GM12892 (cell line): Measurements from ENCODE around the gene C5.

Experiments
- POLR2A ChIP-seq: IDR thresholded peaks from 2 replicates; pipeline ENCODE4 v1.6.1; 2011; ENCODE audit warnings: low read depth, low read length, control low read depth
- POLR2AphosphoS5 ChIP-seq: IDR thresholded peaks from 2 replicates; pipeline ENCODE4 v1.6.1; 2011; ENCODE audit warnings: low read depth, low read length, control low read depth
- TAF1 ChIP-seq: IDR thresholded peaks from 2 replicates; pipeline ENCODE4 v1.6.1; 2011; ENCODE audit warnings: low read depth, mild to moderate bottlenecking, control low read depth, low read length, borderline replicate concordance

GRCh38 chr9:120949290-120949689, 100.8 kb downstream of the C5 start:
- TF ChIP-seq POLR2A (no peak), POLR2AphosphoS5 (no peak), TAF1 (no peak)
